Measurements from ENCODE around the gene SYT5. TPM values are rescaled to one million over a fixed set of nuclear protein-coding genes. Genes with fewer than 3 reads are reported as not detected.

Gene SYT5
- total RNA-seq, 3 donors from 2014 or later (not counting 1 experiment from before 2014, with no cell fraction given), result 4.9 to 6.1 (median 5.3) TPM

DNA sequence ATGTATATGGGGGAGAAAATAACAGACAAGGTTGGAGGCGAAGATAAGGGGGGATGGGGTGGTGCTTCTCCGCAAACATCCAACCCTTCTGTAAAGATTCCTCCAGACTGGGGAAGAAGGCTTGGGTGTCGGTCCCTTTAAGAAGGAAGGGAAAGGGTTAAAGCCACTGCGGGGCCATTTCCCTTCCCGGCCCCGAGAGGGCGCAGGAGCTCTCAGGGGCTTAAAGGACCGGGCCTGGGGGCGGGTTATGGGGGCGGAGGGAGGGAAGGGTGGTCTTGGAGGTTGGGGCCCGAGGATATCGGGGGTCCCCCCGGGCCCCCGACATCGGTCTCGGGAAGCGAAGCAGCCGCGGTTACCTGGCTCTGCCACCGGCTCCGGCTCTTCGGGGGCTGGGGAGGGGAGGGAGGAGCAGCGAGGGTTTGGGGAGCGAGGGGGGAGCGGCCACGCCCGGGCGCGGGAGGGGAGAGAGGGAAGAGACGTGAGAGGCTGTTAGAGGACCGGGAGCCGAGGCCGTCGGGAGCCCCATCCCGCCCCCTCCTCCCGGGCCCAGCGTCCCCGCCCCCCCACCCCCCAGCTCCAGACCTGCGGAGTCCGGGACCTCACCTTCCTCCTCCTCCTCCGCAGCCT lies 33.9 kb downstream of the SYT5 start:
- H3K27me3 Mint-ChIP-seq (ENCODE audit: low read depth in 2 of 2), result peaks cover 31 to 38% of the 10 kb centered on the region in 2 donors
- intact Hi-C loops (cut with micrococcal nuclease), result no loop called here
- H3K9me3 Mint-ChIP-seq, result no peaks in the 10 kb centered on the region
- no peak overlapping the region for H3K4me3 ChIP-seq (ENCODE audit: low read length)
- no peaks in the 10 kb centered on the region for H3K36me3 ChIP-seq (ENCODE audit: control insufficient read depth, insufficient read depth, low read length)
- peak in 2 of 3 donors; percentile 46 to 57 for ATAC-seq
- WGBS (ENCODE audit: insufficient coverage), result under 1% methylated on average over 27 of the region's 41 CpGs
- TF ChIP-seq, protein P1, sequence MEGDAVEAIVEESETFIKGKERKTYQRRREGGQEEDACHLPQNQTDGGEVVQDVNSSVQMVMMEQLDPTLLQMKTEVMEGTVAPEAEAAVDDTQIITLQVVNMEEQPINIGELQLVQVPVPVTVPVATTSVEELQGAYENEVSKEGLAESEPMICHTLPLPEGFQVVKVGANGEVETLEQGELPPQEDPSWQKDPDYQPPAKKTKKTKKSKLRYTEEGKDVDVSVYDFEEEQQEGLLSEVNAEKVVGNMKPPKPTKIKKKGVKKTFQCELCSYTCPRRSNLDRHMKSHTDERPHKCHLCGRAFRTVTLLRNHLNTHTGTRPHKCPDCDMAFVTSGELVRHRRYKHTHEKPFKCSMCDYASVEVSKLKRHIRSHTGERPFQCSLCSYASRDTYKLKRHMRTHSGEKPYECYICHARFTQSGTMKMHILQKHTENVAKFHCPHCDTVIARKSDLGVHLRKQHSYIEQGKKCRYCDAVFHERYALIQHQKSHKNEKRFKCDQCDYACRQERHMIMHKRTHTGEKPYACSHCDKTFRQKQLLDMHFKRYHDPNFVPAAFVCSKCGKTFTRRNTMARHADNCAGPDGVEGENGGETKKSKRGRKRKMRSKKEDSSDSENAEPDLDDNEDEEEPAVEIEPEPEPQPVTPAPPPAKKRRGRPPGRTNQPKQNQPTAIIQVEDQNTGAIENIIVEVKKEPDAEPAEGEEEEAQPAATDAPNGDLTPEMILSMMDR (IDR thresholded peaks at IDR 0.05), result peak; percentile 38
- H3K27ac ChIP-seq (ENCODE audit: low read length), result no peak overlapping the region
- H3K4me3 Mint-ChIP-seq, result no peak overlapping the region
- H3K9me3 ChIP-seq (ENCODE audit: control insufficient read depth, insufficient read depth, low read length), result peaks cover 3% of the 10 kb centered on the region
- H3K4me1 Mint-ChIP-seq, result peaks cover 0 to 7% of the 10 kb centered on the region in 2 donors
- peak in 1 of 2 donors; percentile 53 for DNase-seq
- H3K27me3 ChIP-seq (ENCODE audit: control insufficient read depth, insufficient read depth, low read length), result peaks cover 36% of the 10 kb centered on the region
- no peaks in the 10 kb centered on the region for H3K36me3 Mint-ChIP-seq
- H3K4me1 ChIP-seq (ENCODE audit: control insufficient read depth, insufficient read depth, low read length), result peaks cover 20% of the 10 kb centered on the region
- no peak overlapping the region for H3K27ac Mint-ChIP-seq

DNA sequence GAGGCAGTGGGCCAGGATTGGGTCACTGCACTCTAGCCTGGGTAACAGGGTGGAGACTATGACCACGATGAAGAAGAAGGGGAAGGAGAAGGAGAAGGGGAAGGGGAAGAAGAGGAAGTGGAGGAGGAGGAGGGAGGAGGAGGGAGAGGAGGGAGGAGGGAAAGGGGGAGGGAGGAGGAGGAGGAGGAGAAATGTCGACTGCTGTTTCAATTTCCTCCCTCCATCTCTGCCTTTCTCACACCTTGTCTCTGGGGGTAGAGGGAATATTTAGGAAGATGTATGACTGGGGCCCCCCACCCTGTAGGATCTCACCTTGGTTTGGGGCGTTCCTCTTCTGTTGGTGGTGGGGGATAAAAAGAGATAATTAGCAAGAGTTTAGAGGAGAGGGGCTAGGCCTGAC lies 34.9 kb downstream of the SYT5 start:
- DNase-seq (no peak), ATAC-seq (no peak)
- intact Hi-C loops (cut with micrococcal nuclease), result no loop called here
- H3K36me3 ChIP-seq (ENCODE audit: control insufficient read depth, insufficient read depth, low read length), result no peaks in the 10 kb centered on the region
- Mint-ChIP-seq H3K4me3 (no peak overlapping the region), H3K36me3 (no peaks in the 10 kb centered on the region), H3K9me3 (no peaks in the 10 kb centered on the region), H3K27me3 (ENCODE audit: low read depth in 2 of 2) (peaks cover 36 to 38% of the 10 kb centered on the region in 2 donors), H3K27ac (no peak overlapping the region), H3K4me1 (peaks cover 0 to 9% of the 10 kb centered on the region in 2 donors)
- no peak overlapping the region for H3K4me3 ChIP-seq (ENCODE audit: low read length)
- TF ChIP-seq, protein P1 (IDR thresholded peaks at IDR 0.05), result no peak
- H3K9me3 ChIP-seq (ENCODE audit: control insufficient read depth, insufficient read depth, low read length), result peaks cover 3% of the 10 kb centered on the region
- peaks cover 41% of the 10 kb centered on the region for H3K27me3 ChIP-seq (ENCODE audit: control insufficient read depth, insufficient read depth, low read length)
- 9% methylated on average over 2 of the region's 3 CpGs for WGBS (ENCODE audit: insufficient coverage)
- H3K27ac ChIP-seq (ENCODE audit: low read length), result no peak overlapping the region
- peaks cover 22% of the 10 kb centered on the region for H3K4me1 ChIP-seq (ENCODE audit: control insufficient read depth, insufficient read depth, low read length)

DNA sequence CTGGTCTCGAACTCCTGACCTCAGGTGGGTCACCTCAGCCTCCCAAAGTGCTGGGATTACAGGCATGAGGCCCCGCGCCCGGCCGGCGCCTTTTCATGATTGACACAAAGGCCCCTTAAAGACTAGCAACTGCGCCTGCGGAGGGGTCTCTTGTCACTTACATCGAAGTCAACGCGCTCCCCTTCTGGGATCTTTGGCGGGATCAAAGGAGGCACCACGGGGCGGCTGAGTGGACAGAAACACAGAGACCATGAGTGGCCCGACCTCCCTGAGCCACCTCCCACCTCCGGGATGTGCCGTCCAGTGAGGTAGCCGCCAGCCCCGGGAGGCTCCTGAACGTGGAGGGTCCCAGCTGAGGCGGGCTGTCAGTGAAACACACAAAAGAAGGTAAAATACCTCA lies 38.4 kb downstream of the SYT5 start:
- no peak overlapping the region for H3K4me3 Mint-ChIP-seq
- Histone ChIP-seq H3K27me3 (ENCODE audit: control insufficient read depth, insufficient read depth, low read length) (peaks cover 35% of the 10 kb centered on the region), H3K4me1 (ENCODE audit: control insufficient read depth, insufficient read depth, low read length) (peaks cover 21% of the 10 kb centered on the region), H3K4me3 (ENCODE audit: low read length) (no peak overlapping the region), H3K9me3 (ENCODE audit: control insufficient read depth, insufficient read depth, low read length) (peaks cover 3% of the 10 kb centered on the region), H3K27ac (ENCODE audit: low read length) (no peak overlapping the region), H3K36me3 (ENCODE audit: control insufficient read depth, insufficient read depth, low read length) (no peaks in the 10 kb centered on the region)
- TF ChIP-seq, protein P1 (IDR thresholded peaks at IDR 0.05), result no peak
- H3K4me1 Mint-ChIP-seq, result peaks cover 0 to 9% of the 10 kb centered on the region in 2 donors
- DNase-seq (no peak), ATAC-seq (no peak)
- intact Hi-C loops (cut with micrococcal nuclease), result loop anchor here (1.0 to 2.0 kb wide), 2 partner anchors 277 to 363 kb away; no protein-coding TSS in a partner anchor
- H3K36me3 Mint-ChIP-seq, result no peaks in the 10 kb centered on the region
- no peaks in the 10 kb centered on the region for H3K9me3 Mint-ChIP-seq
- H3K27ac Mint-ChIP-seq, result no peak overlapping the region
- H3K27me3 Mint-ChIP-seq (ENCODE audit: low read depth in 2 of 2), result peaks cover 24 to 36% of the 10 kb centered on the region in 2 donors
- 20% methylated on average over 15 of the region's 21 CpGs for WGBS (ENCODE audit: insufficient coverage)

DNA sequence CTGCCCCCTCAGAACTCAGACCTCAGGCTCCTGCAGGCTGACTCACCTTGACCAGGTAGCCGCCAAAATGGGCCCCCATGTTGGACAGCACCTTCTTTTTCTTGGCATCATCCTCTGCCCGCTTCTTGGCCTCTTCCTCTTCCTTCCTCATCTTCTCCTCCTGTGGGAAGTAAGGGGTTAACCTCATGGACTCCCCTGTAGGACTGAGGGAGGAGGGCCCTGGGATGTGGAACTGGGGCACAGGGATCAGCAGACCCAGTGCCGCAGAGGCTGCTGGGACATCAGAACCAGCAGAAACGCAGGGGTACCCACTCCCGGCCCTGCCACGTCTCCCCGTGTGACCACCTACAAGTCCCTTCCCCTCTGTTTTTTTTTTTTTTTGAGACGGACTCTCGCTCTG lies 42.2 kb downstream of the SYT5 start:
- H3K27ac Mint-ChIP-seq, result no peak overlapping the region
- H3K36me3 Mint-ChIP-seq, result no peaks in the 10 kb centered on the region
- intact Hi-C loops (cut with micrococcal nuclease), result no loop called here

More for the DNA sequence above, 42.2 kb downstream of the SYT5 start:
- Histone ChIP-seq H3K27me3 (ENCODE audit: control insufficient read depth, insufficient read depth, low read length) (peaks cover 15% of the 10 kb centered on the region), H3K27ac (ENCODE audit: low read length) (no peak overlapping the region), H3K4me3 (ENCODE audit: low read length) (no peak overlapping the region), H3K36me3 (ENCODE audit: control insufficient read depth, insufficient read depth, low read length) (no peaks in the 10 kb centered on the region), H3K4me1 (ENCODE audit: control insufficient read depth, insufficient read depth, low read length) (peaks cover 10% of the 10 kb centered on the region), H3K9me3 (ENCODE audit: control insufficient read depth, insufficient read depth, low read length) (peaks cover 3% of the 10 kb centered on the region)
- no peak for ATAC-seq
- Mint-ChIP-seq H3K4me1 (peaks cover 0 to 4% of the 10 kb centered on the region in 2 donors), H3K27me3 (ENCODE audit: low read depth in 2 of 2) (peaks cover 8 to 18% of the 10 kb centered on the region in 2 donors), H3K9me3 (no peaks in the 10 kb centered on the region), H3K4me3 (no peak overlapping the region)
- WGBS (ENCODE audit: insufficient coverage), result 67% methylated on average over 8 of the region's 9 CpGs
- TF ChIP-seq, protein P1 (IDR thresholded peaks at IDR 0.05), result no peak
- DNase-seq, result no peak
